Measurements from ENCODE around the gene ZBTB45.
"Not testable (repeated sequence)": the region's sequence is repeated elsewhere in the genome, so short reads cannot be mapped to it uniquely, and the experiment has no call there.

The ZBTB45 gene

GRCh38 chr19:58554494-58555368 is 35.1 kb upstream of the ZBTB45 start, which contains the start of gene CHMP2A:
Gene CHMP2A (minus strand): TSS chr19:58555105. CDS start chr19:58554212, 893 bp downstream.
- no peak for DNase-seq

- DNase-seq = no peak
Observed at GRCh38 chr19:58553799-58554493, 34.3 kb upstream of the ZBTB45 start.

- DNase-seq = no peak
Observed at GRCh38 chr19:58552655-58553054, 33.0 kb upstream of the ZBTB45 start.

GRCh38 chr19:58551577-58552471 is 32.2 kb upstream of the ZBTB45 start:
- no peak for DNase-seq

- DNase-seq = no peak
Observed at GRCh38 chr19:58551123-58551497, 31.5 kb upstream of the ZBTB45 start.

GRCh38 chr19:58550362-58551122 is 30.9 kb upstream of the ZBTB45 start:
- DNase-seq = no peak

GRCh38 chr19:58549664-58550361 is 30.2 kb upstream of the ZBTB45 start:
- no peak for DNase-seq

GRCh38 chr19:58548859-58549663 is 29.5 kb upstream of the ZBTB45 start:
- no peak for DNase-seq

GRCh38 chr19:58547323-58548312 is 28.0 kb upstream of the ZBTB45 start:
- DNase-seq = no peak

GRCh38 chr19:58546019-58546530 is 26.5 kb upstream of the ZBTB45 start:
- DNase-seq = no peak

GRCh38 chr19:58545286-58546018 is 25.8 kb upstream of the ZBTB45 start:
- DNase-seq = no peak

GRCh38 chr19:58544591-58545285 is 25.1 kb upstream of the ZBTB45 start:
- no peak for DNase-seq

GRCh38 chr19:58543826-58544590 is 24.4 kb upstream of the ZBTB45 start, which contains the start of gene TRIM28:
Gene TRIM28 (plus strand): TSS chr19:58544064. CDS start chr19:58544758, 694 bp downstream.
- no peak for DNase-seq

GRCh38 chr19:58542641-58543372 is 23.2 kb upstream of the ZBTB45 start:
- not testable (repeated sequence) for DNase-seq

- DNase-seq = not testable (repeated sequence)
Observed at GRCh38 chr19:58539169-58539559, 19.6 kb upstream of the ZBTB45 start.

All from NCI-H774 (cell line).